ENCODE results near the gene TEX2. TPM values are rescaled to one million over a fixed set of nuclear protein-coding genes. Genes with fewer than 3 reads are reported as not detected.

The TEX2 gene
- total and polyA plus RNA-seq, 2 of the 13 experiments (the other 11 are each of a cell fraction or from before 2014, with no cell fraction given): 21.4 to 37.7 TPM

DNA sequence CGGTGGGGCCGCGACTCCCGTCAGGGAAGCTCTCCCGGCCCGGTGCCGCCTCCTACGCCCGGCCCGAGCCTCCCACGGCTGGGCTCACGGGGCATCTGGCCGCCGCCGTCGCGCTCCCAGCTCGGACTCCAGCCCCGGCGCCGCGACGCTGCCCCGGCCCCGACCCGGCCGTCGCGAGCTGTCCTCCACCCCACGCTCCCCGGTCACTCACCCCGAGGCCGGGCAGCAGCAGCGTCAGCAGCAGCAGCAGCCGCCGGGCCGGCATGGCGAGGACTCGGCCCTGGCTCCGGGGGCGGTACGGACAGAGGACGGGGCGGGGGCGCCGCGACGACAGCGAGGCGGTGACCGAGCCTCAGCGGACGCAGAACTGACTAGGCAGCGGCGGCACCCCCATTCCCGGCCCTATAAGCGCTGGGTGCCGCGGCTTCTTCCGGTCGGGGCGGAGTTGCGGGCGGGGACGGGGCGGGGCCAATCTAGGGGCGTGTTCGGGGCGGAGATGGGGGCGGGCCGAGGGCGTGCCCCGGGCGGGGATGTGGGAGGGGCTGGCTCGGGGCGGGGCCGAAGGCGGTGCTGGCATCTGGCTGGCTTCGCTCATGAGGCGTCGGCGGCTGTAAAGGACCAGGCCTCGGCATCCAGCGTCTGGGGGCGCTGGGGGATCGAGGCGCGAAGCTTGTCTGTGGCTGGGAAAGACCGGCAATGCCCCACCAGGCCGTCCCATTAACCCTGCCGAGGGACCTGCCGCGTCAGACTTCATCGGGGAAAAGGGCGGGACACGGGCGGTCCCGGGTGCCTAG lies 133.1 kb downstream of the TEX2 start, which contains the start of gene ERN1 (continued):
- TF ChIP-seq, protein P1, sequence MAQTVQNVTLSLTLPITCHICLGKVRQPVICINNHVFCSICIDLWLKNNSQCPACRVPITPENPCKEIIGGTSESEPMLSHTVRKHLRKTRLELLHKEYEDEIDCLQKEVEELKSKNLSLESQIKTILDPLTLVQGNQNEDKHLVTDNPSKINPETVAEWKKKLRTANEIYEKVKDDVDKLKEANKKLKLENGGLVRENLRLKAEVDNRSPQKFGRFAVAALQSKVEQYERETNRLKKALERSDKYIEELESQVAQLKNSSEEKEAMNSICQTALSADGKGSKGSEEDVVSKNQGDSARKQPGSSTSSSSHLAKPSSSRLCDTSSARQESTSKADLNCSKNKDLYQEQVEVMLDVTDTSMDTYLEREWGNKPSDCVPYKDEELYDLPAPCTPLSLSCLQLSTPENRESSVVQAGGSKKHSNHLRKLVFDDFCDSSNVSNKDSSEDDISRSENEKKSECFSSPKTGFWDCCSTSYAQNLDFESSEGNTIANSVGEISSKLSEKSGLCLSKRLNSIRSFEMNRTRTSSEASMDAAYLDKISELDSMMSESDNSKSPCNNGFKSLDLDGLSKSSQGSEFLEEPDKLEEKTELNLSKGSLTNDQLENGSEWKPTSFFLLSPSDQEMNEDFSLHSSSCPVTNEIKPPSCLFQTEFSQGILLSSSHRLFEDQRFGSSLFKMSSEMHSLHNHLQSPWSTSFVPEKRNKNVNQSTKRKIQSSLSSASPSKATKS (CRISPR knock-in tag; IDR thresholded peaks at IDR 0.05): no peak
- TF ChIP-seq, protein P2, sequence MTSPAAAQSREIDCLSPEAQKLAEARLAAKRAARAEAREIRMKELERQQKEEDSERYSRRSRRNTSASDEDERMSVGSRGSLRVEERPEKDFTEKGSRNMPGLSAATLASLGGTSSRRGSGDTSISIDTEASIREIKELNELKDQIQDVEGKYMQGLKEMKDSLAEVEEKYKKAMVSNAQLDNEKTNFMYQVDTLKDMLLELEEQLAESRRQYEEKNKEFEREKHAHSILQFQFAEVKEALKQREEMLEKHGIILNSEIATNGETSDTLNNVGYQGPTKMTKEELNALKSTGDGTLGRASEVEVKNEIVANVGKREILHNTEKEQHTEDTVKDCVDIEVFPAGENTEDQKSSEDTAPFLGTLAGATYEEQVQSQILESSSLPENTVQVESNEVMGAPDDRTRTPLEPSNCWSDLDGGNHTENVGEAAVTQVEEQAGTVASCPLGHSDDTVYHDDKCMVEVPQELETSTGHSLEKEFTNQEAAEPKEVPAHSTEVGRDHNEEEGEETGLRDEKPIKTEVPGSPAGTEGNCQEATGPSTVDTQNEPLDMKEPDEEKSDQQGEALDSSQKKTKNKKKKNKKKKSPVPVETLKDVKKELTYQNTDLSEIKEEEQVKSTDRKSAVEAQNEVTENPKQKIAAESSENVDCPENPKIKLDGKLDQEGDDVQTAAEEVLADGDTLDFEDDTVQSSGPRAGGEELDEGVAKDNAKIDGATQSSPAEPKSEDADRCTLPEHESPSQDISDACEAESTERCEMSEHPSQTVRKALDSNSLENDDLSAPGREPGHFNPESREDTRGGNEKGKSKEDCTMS (CRISPR knock-in tag; conservative IDR thresholded peaks at IDR 0.05): no peak
- no peak for TF ChIP-seq ZNF136 (CRISPR knock-in tag; IDR thresholded peaks at IDR 0.05; ENCODE audit: low read depth)
- TF ChIP-seq ZNF570 (CRISPR knock-in tag; IDR thresholded peaks at IDR 0.05; ENCODE audit: borderline replicate concordance): no peak
- TF ChIP-seq ZC3H13 (CRISPR knock-in tag; IDR thresholded peaks at IDR 0.05): no peak; the same call in 1 of the 2 replicates
- TF ChIP-seq ZNF670 (CRISPR knock-in tag; IDR thresholded peaks at IDR 0.05; ENCODE audit: borderline replicate concordance): 0 out of 2 replicates have a peak, but pooled peaks have one; percentile 36
- TF ChIP-seq, protein P3, sequence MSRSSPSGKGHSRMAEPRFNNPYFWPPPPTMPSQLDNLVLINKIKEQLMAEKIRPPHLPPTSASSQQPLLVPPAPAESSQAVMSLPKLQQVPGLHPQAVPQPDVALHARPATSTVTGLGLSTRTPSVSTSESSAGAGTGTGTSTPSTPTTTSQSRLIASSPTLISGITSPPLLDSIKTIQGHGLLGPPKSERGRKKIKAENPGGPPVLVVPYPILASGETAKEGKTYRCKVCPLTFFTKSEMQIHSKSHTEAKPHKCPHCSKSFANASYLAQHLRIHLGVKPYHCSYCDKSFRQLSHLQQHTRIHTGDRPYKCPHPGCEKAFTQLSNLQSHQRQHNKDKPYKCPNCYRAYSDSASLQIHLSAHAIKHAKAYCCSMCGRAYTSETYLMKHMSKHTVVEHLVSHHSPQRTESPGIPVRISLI (CRISPR knock-in tag; IDR thresholded peaks at IDR 0.05; ENCODE audit: borderline replicate concordance): no peak
- no peak for TF ChIP-seq ATAD3A (CRISPR knock-in tag; IDR thresholded peaks at IDR 0.05)
- no peak for TF ChIP-seq SMYD3 (CRISPR knock-in tag; IDR thresholded peaks at IDR 0.05)
- TF ChIP-seq, protein P4, sequence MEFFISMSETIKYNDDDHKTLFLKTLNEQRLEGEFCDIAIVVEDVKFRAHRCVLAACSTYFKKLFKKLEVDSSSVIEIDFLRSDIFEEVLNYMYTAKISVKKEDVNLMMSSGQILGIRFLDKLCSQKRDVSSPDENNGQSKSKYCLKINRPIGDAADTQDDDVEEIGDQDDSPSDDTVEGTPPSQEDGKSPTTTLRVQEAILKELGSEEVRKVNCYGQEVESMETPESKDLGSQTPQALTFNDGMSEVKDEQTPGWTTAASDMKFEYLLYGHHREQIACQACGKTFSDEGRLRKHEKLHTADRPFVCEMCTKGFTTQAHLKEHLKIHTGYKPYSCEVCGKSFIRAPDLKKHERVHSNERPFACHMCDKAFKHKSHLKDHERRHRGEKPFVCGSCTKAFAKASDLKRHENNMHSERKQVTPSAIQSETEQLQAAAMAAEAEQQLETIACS (CRISPR knock-in tag; IDR thresholded peaks at IDR 0.05): peak; percentile 3; the same call in 1 of the 2 replicates
- TF ChIP-seq, protein P5, sequence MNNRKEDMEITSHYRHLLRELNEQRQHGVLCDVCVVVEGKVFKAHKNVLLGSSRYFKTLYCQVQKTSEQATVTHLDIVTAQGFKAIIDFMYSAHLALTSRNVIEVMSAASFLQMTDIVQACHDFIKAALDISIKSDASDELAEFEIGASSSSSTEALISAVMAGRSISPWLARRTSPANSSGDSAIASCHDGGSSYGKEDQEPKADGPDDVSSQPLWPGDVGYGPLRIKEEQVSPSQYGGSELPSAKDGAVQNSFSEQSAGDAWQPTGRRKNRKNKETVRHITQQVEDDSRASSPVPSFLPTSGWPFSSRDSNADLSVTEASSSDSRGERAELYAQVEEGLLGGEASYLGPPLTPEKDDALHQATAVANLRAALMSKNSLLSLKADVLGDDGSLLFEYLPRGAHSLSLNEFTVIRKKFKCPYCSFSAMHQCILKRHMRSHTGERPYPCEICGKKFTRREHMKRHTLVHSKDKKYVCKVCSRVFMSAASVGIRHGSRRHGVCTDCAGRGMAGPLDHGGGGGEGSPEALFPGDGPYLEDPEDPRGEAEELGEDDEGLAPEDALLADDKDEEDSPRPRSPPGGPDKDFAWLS (CRISPR knock-in tag; IDR thresholded peaks at IDR 0.05; ENCODE audit: borderline replicate concordance): no peak
- TF ChIP-seq, protein P6, sequence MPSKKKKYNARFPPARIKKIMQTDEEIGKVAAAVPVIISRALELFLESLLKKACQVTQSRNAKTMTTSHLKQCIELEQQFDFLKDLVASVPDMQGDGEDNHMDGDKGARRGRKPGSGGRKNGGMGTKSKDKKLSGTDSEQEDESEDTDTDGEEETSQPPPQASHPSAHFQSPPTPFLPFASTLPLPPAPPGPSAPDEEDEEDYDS (CRISPR knock-in tag; IDR thresholded peaks at IDR 0.05): peak; percentile 99
- TF ChIP-seq, protein P7, sequence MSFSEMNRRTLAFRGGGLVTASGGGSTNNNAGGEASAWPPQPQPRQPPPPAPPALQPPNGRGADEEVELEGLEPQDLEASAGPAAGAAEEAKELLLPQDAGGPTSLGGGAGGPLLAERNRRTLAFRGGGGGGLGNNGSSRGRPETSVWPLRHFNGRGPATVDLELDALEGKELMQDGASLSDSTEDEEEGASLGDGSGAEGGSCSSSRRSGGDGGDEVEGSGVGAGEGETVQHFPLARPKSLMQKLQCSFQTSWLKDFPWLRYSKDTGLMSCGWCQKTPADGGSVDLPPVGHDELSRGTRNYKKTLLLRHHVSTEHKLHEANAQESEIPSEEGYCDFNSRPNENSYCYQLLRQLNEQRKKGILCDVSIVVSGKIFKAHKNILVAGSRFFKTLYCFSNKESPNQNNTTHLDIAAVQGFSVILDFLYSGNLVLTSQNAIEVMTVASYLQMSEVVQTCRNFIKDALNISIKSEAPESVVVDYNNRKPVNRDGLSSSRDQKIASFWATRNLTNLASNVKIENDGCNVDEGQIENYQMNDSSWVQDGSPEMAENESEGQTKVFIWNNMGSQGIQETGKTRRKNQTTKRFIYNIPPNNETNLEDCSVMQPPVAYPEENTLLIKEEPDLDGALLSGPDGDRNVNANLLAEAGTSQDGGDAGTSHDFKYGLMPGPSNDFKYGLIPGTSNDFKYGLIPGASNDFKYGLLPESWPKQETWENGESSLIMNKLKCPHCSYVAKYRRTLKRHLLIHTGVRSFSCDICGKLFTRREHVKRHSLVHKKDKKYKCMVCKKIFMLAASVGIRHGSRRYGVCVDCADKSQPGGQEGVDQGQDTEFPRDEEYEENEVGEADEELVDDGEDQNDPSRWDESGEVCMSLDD (CRISPR knock-in tag; IDR thresholded peaks at IDR 0.05; ENCODE audit: borderline replicate concordance): peak; percentile 77
- peak; percentile 86; the same call in 1 of the 2 replicates for TF ChIP-seq CENPX (CRISPR knock-in tag; IDR thresholded peaks at IDR 0.05)

All from HepG2 (cell line).